ENCODE measurements around the gene CEP85. TPM values are rescaled to one million over a fixed set of nuclear protein-coding genes. Genes with fewer than 3 reads are reported as not detected.

The CEP85 gene
- total RNA-seq, 1 experiment from 2014 or later = 38.6 TPM

GRCh38 chr1:26283871-26284596 lies 50.0 kb downstream of the CEP85 start:
- Histone ChIP-seq H3K9me3 (ENCODE audit: control insufficient read depth, low read depth, low read length) (no peaks in the 10 kb centered on the region), H4K8ac (replicated peaks; ENCODE audit: insufficient read length, low read depth, low read length) (no peak overlapping the region), H3K4me1 (ENCODE audit: insufficient read depth, low read length) (peaks cover 10% of the 10 kb centered on the region; the same call in 1 of the 2 replicates), H4K20me1 (ENCODE audit: control insufficient read depth, insufficient read depth, insufficient read length) (peaks cover 2% of the 10 kb centered on the region), H2BK20ac (ENCODE audit: low read depth, low read length, poor library complexity, severe bottlenecking) (no peak overlapping the region), H3K23me2 (ENCODE audit: insufficient read length, low read depth, low read length, poor library complexity, severe bottlenecking) (peaks cover 13% of the 10 kb centered on the region), H3K9ac (ENCODE audit: extremely low read depth, insufficient read length, low read length) (no peak overlapping the region), H3K79me1 (ENCODE audit: insufficient read depth, low read depth, low read length, poor library complexity, severe bottlenecking) (no peaks in the 10 kb centered on the region), H2BK12ac (ENCODE audit: insufficient read length, low read depth, low read length) (no peak overlapping the region), H3K23ac (ENCODE audit: insufficient read length, low read depth, low read length) (no peak overlapping the region), H3K27ac (ENCODE audit: insufficient read length, low read depth, low read length) (no peak overlapping the region), H2AK5ac (ENCODE audit: insufficient read length, low read length) (no peak overlapping the region), H4K5ac (ENCODE audit: insufficient read length, low read depth, low read length) (no peak overlapping the region), H3T11ph (ENCODE audit: low read length) (no peak overlapping the region), H3K14ac (ENCODE audit: insufficient read depth, low read length) (no peak overlapping the region), H2BK15ac (ENCODE audit: low read depth, low read length) (no peak overlapping the region), H3K79me2 (ENCODE audit: insufficient read depth, low read length) (no peaks in the 10 kb centered on the region), H3K18ac (ENCODE audit: insufficient read length, low read depth, low read length) (no peak overlapping the region), H3K4ac (ENCODE audit: low read depth, low read length) (no peak overlapping the region), H2BK120ac (ENCODE audit: low read depth, low read length, poor library complexity, severe bottlenecking) (no peak overlapping the region), H3K27me3 (ENCODE audit: insufficient read depth, low read length) (no peaks in the 10 kb centered on the region), H2AFZ (ENCODE audit: low read length) (no peak overlapping the region), H3K56ac (ENCODE audit: insufficient read length, low read depth, low read length) (no peak overlapping the region), H2BK5ac (ENCODE audit: insufficient read length, low read length) (no peak overlapping the region), H4K91ac (ENCODE audit: insufficient read length, low read depth, low read length) (no peak overlapping the region), H3K4me2 (ENCODE audit: insufficient read depth, insufficient read length, low read length) (no peak overlapping the region)
- DNase-seq = peak; percentile 25
- no CpG with 5 or more reads among the region's 12 CpGs for WGBS (ENCODE audit: extremely low coverage, insufficient read length, low lambda C conversion rate)
- H3K9me3 Mint-ChIP-seq = no peaks in the 10 kb centered on the region; a peak in 1 of 5 replicates
- no peak for TF ChIP-seq CTCF (conservative IDR thresholded peaks at IDR 0.05)
- H3K4me1 Mint-ChIP-seq = peaks cover 42 to 48% of the 10 kb centered on the region in 2 experiments
- H3K4me3 Mint-ChIP-seq = no peak overlapping the region
- H3K27ac Mint-ChIP-seq = no peak overlapping the region; a peak in 2 of 7 replicates
- peaks cover 8 to 13% (median 11%) of the 10 kb centered on the region in 3 experiments; a peak in 6 of 7 replicates for H3K36me3 Mint-ChIP-seq (ENCODE audit: insufficient read depth in 1 of 3, low read depth in 3 of 3)
- no peaks in the 10 kb centered on the region; the same call in 1 of the 2 replicates for H3K27me3 Mint-ChIP-seq (ENCODE audit: low read depth)
